HuH-7.5 (cell line): ENCODE measurements around the gene OR4M1.
"Not testable (repeated sequence)": the region's sequence is repeated elsewhere in the genome, so short reads cannot be mapped to it uniquely, and the experiment has no call there.

Experiments
- DNase-seq: peaks from one replicate; pipeline ENCODE4 v3.0.0; 2011; ENCODE audit warnings: low spot score

Gene OR4M1

GRCh38 chr14:19823178-19823577 lies 49.9 kb downstream of the OR4M1 start:
- DNase-seq = no peak

- no peak for DNase-seq
Observed at GRCh38 chr14:19823765-19824164, 50.5 kb downstream of the OR4M1 start.

- not testable (repeated sequence) for DNase-seq
Observed at GRCh38 chr14:19827626-19828244, 54.4 kb downstream of the OR4M1 start.

- no peak for DNase-seq
Observed at GRCh38 chr14:19828314-19828713, 55.0 kb downstream of the OR4M1 start.
